A549 (cell line): ENCODE data around the gene ARHGAP28. TPM values are rescaled to one million over a fixed set of nuclear protein-coding genes. Genes with fewer than 3 reads are reported as not detected.

ENCODE experiments used
- ATAC-seq, 2 experiments: fragments of 200-7000 bp in 1 of 2; fragments of >200 bp in 1 of 2; cut with Nextera tagmentation in 1 of 2; cut with Tn5 transposase in 1 of 2; 3 replicates each; pipeline versions ENCODE4 v1.8.0 to v1.9.1; 2018 to 2020; ENCODE audit warnings: mild to moderate bottlenecking in 1 of 2, moderate library complexity in 1 of 2
- CTCF ChIA-PET: fragments of 300-600 bp; sonication (Branson Sonifier 250); formaldehyde crosslinking; extraction: SDS; loops from one replicate; lab custom pipeline; 2021; ENCODE audit warnings: antibody characterized with exemption, inconsistent platforms; lab: Yijun Ruan, JAX
- POLR2A ChIA-PET: fragments of 350-600 bp; formaldehyde crosslinking; extraction: SDS; loops from one replicate; lab custom pipeline; 2021; ENCODE audit warnings: antibody characterized with exemption, inconsistent platforms; lab: Yijun Ruan, JAX
- DNase-seq, 2 experiments: peaks; one replicate each; pipeline versions ENCODE4 v3.0.0 to v3.0.0-alpha.2; 2011 to 2016; ENCODE audit warnings: low read depth in 1 of 2, low spot score in 1 of 2
- FAIRE-seq: peaks from 2 replicates; lab custom pipeline; 2011; peaks lifted over from hg19 to GRCh38; lab: Jason Lieb, UNC
- H3K27ac ChIP-seq, 2 experiments: fragments of >200 bp; sonication (Bioruptor Twin); formaldehyde crosslinking; 3 replicates each; pipeline ENCODE4 v1.5.1; 2016 to 2017
- H3K4me1 ChIP-seq: fragments of >200 bp; sonication (Bioruptor Twin); formaldehyde crosslinking; 3 replicates; pipeline ENCODE4 v1.6.1; 2016
- H3K4me2 ChIP-seq: fragments of >200 bp; sonication (Bioruptor Twin); formaldehyde crosslinking; 3 replicates; pipeline ENCODE4 v1.6.1; 2016
- H3K4me3 ChIP-seq: fragments of >200 bp; sonication (Bioruptor Twin); formaldehyde crosslinking; 3 replicates; pipeline ENCODE4 v1.5.1; 2016
- H3K9me3 ChIP-seq: fragments of >200 bp; sonication (Bioruptor Twin); formaldehyde crosslinking; 3 replicates; pipeline ENCODE4 v1.6.1; 2016
- ATOH8 ChIP-seq: fragments of 250-450 bp; sonication (Bioruptor Pico); IDR thresholded peaks from 2 replicates; pipeline ENCODE4 v1.5.0; 2020; ENCODE audit warnings: low read depth, mild to moderate bottlenecking, moderate library complexity
- BCL3 ChIP-seq: fragments of >200 bp; sonication (Bioruptor Twin); formaldehyde crosslinking; IDR thresholded peaks from 3 replicates; pipeline ENCODE4 v1.6.1; 2016
- CBX8 ChIP-seq: fragments of 200-600 bp; sonication (generic); IDR thresholded peaks from 2 replicates; pipeline ENCODE4 v1.6.1; 2016
- CEBPB ChIP-seq, 2 experiments: fragments of >200 bp in 1 of 2; sonication (Bioruptor Twin) in 1 of 2; formaldehyde crosslinking in 1 of 2; IDR thresholded peaks; 2 replicates each; pipeline ENCODE4 v1.6.1; 2012 to 2016
- CTCF ChIP-seq: fragments of >200 bp; sonication (Bioruptor Twin); formaldehyde crosslinking; IDR thresholded peaks from 3 replicates; pipeline ENCODE4 v1.5.1; 2016
- FOSB ChIP-seq: fragments of 250-450 bp; sonication (Bioruptor Pico); IDR thresholded peaks from 2 replicates; pipeline ENCODE4 v1.5.0; 2020; ENCODE audit warnings: mild to moderate bottlenecking, moderate library complexity
- FOXS1 ChIP-seq: fragments of 250-450 bp; sonication (Bioruptor Pico); IDR thresholded peaks from 2 replicates; pipeline ENCODE4 v1.5.0; 2020; ENCODE audit warnings: mild to moderate bottlenecking, moderate library complexity
- HES2 ChIP-seq: fragments of >200 bp; sonication (Bioruptor Twin); formaldehyde crosslinking; IDR thresholded peaks from 2 replicates; pipeline ENCODE4 v1.6.1; 2016
- HOXA7 ChIP-seq: fragments of 250-450 bp; sonication (Bioruptor Pico); IDR thresholded peaks from 2 replicates; pipeline ENCODE4 v1.5.0; 2020; ENCODE audit warnings: mild to moderate bottlenecking, moderate library complexity
- KDM1A ChIP-seq: fragments of 200-600 bp; sonication (generic); IDR thresholded peaks from 2 replicates; pipeline ENCODE4 v1.6.1; 2016; ENCODE audit warnings: low read depth, mild to moderate bottlenecking
- KDM5A ChIP-seq: fragments of 200-600 bp; sonication (generic); IDR thresholded peaks from 2 replicates; pipeline ENCODE4 v1.6.1; 2016; ENCODE audit warnings: antibody characterized with exemption, mild to moderate bottlenecking
- MAX ChIP-seq: IDR thresholded peaks from 2 replicates; pipeline ENCODE4 v1.6.1; 2012
- MAZ ChIP-seq: fragments of 150-350 bp; IDR thresholded peaks from 2 replicates; pipeline ENCODE4 v1.6.1; 2014; ENCODE audit warnings: antibody characterized with exemption, low read depth, low read length, borderline replicate concordance
- MYC ChIP-seq: IDR thresholded peaks from 2 replicates; pipeline ENCODE4 v1.6.1; 2012; ENCODE audit warnings: mild to moderate bottlenecking, inconsistent platforms, low read length, improper control_type of control experiment, borderline replicate concordance
- PBX3 ChIP-seq: IDR thresholded peaks from 2 replicates; pipeline ENCODE4 v1.6.1; 2012
- PHF8 ChIP-seq: fragments of 200-600 bp; sonication (generic); IDR thresholded peaks from 2 replicates; pipeline ENCODE4 v1.6.1; 2016; ENCODE audit warnings: low read depth, mild to moderate bottlenecking, antibody characterized with exemption, moderate library complexity, borderline replicate concordance
- POLR2AphosphoS2 ChIP-seq: conservative IDR thresholded peaks from 2 replicates; pipeline ENCODE4 v1.6.1; 2012; ENCODE audit warnings: low read length, improper control_type of control experiment, inconsistent platforms
- RFX5 ChIP-seq: fragments of 450-650 bp; IDR thresholded peaks from 2 replicates; pipeline ENCODE4 v1.7.1; 2014; ENCODE audit warnings: antibody characterized with exemption, mild to moderate bottlenecking, moderate library complexity
- RNF2 ChIP-seq: fragments of 200-600 bp; sonication (generic); IDR thresholded peaks from 2 replicates; pipeline ENCODE4 v1.6.1; 2016; ENCODE audit warnings: low read depth, mild to moderate bottlenecking, antibody characterized with exemption, moderate library complexity, borderline replicate concordance
- TFCP2L1 ChIP-seq: fragments of 250-450 bp; sonication (Bioruptor Pico); IDR thresholded peaks from 2 replicates; pipeline ENCODE4 v1.5.0; 2021; ENCODE audit warnings: mild to moderate bottlenecking
- TP53 ChIP-seq: fragments of 250-450 bp; sonication (Bioruptor Pico); IDR thresholded peaks from 2 replicates; pipeline ENCODE4 v1.5.0; 2021; ENCODE audit warnings: mild to moderate bottlenecking, moderate library complexity
- ZC3H11A ChIP-seq: fragments of 450-650 bp; IDR thresholded peaks from 2 replicates; pipeline ENCODE4 v1.6.1; 2014; ENCODE audit warnings: antibody characterized with exemption, mild to moderate bottlenecking
- ZNF302 ChIP-seq: fragments of 250-450 bp; sonication (Bioruptor Pico); IDR thresholded peaks from 2 replicates; pipeline ENCODE4 v1.9.0; 2021; ENCODE audit warnings: inconsistent platforms, mild to moderate bottlenecking, moderate library complexity
- ZSCAN20 ChIP-seq: fragments of 250-450 bp; sonication (Bioruptor Pico); IDR thresholded peaks from 2 replicates; pipeline ENCODE4 v1.8.0; 2022; ENCODE audit warnings: mild to moderate bottlenecking, moderate library complexity
- WGBS: methylation state at CpG from one replicate; pipeline ENCODE4 v1.1.6; 2017; ENCODE audit errors: missing lambda C conversion rate; 5-methylcytosine and 5-hydroxymethylcytosine counted together
- polyA plus RNA-seq, 4 experiments: library from polyadenylated mRNA; depleted of rRNA in 3 of 4; stranded (reverse); fragments of >200 nt; fragmentation: RNase III in 1 of 4; extraction: RNeasy Plus Mini Kit Qiagen cat#74134 plus additional on column Dnase treatment in 1 of 4; gene quantifications; 2 replicates in 3 of 4; 3 replicates in 1 of 4; pipeline ENCODE4 v1.2.3, GENCODE V29; 2011 to 2017

ARHGAP28 gene
- polyA plus RNA-seq, 2 of the 4 experiments (the other 2 are of a cell fraction): 0.13 to 0.17 TPM

GRCh38 chr18:6850396-6850795 lies 120.9 kb downstream of the ARHGAP28 start:
- POLR2A ChIA-PET: no interaction called here
- CTCF ChIA-PET: no interaction called here
- FAIRE-seq: no peak
- Histone ChIP-seq H3K9me3 (no peaks in the 10 kb centered on the region), H3K4me3 (no peak overlapping the region), H3K4me2 (no peak overlapping the region), H3K4me1 (no peaks in the 10 kb centered on the region), H3K27ac (no peak overlapping the region)
- no peak for DNase-seq
- TF ChIP-seq POLR2AphosphoS2: no peak
- TF ChIP-seq FOSB (CRISPR knock-in tag): no peak
- no peak for TF ChIP-seq CEBPB (IDR thresholded peaks at IDR 0.05)
- TF ChIP-seq PBX3: no peak
- no peak for TF ChIP-seq HOXA7 (CRISPR knock-in tag)
- no peak for TF ChIP-seq TFCP2L1
- no peak for TF ChIP-seq BCL3
- no peak for TF ChIP-seq FOXS1 (CRISPR knock-in tag)
- TF ChIP-seq ATOH8 (CRISPR knock-in tag): no peak
- TF ChIP-seq PHF8: no peak
- TF ChIP-seq MYC: no peak
- ATAC-seq: no peak
- 0% methylated on average over 1 of the region's 1 CpG for WGBS

- ChIA-PET CTCF (interaction anchor here (0.5 kb wide), 1 partner anchor 26 kb away, joined by 4 read pairs; no protein-coding TSS in a partner anchor), POLR2A (no interaction called here)
- H3K4me2 ChIP-seq: no peak overlapping the region
- DNase-seq: no peak
- H3K4me1 ChIP-seq: no peaks in the 10 kb centered on the region
- no peak overlapping the region for H3K27ac ChIP-seq
- TF ChIP-seq RNF2 (no peak), KDM1A (no peak), HES2 (no peak), TP53 (CRISPR knock-in tag) (no peak), CTCF (no peak), KDM5A (no peak), FOXS1 (CRISPR knock-in tag) (no peak), POLR2AphosphoS2 (no peak), RFX5 (no peak), MAX (no peak), FOSB (CRISPR knock-in tag) (no peak), PHF8 (no peak), ZC3H11A (no peak), ZSCAN20 (no peak), CBX8 (no peak), MAZ (no peak), ZNF302 (CRISPR knock-in tag) (no peak)
- TF ChIP-seq, all 56 proteins: peak for 0
- H3K9me3 ChIP-seq: no peaks in the 10 kb centered on the region
- no peak overlapping the region for H3K4me3 ChIP-seq
- FAIRE-seq: no peak
- no peak for ATAC-seq
- WGBS: 60% methylated on average over 2 of the region's 2 CpGs
Measured at GRCh38 chr18:6851480-6851879, 122.0 kb downstream of the ARHGAP28 start.
